ENCODE results near the gene CPNE5. TPM values are rescaled to one million over a fixed set of nuclear protein-coding genes. Genes with fewer than 3 reads are reported as not detected.
"Not testable (repeated sequence)": the region's sequence is repeated elsewhere in the genome, so short reads cannot be mapped to it uniquely, and the experiment has no call there.

The CPNE5 gene
- total RNA-seq, 1 donor from 2014 or later, result not detected

DNA sequence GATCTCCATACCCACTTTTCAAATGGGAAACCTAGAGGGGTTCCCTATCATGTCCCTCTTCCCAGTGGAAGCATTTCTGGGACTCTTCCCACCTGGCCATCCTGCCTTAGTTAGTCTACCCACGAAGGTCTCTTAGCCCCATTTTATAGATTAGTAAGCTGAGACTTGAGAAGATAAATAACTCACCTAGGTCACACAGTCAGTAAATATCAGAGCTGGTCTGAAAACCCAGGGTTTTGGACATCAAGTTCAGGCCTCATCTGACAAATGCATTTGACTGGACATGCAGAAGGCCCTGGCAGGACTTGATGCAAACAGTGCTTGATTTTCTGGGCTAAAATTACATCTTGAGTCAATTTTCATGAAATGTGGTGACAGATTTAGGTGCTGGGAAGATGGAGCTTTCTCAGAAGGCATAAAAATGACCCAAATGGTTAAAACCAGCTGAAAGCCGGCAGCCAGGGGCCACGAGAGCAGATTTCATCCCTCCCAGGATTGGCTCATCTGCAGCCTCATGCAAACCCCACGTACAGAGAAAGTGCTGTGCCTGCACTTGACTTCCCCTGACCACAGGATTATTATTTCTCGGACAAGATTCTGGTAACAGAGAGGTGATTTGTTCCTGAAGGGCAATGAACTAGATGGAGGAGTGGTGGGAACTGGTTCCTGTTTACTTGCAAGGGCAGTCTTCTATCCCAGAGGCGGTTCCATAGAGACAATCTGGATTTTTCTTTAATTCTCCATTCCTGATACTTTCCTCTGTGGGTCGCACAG is 23.1 kb downstream of the CPNE5 start:
- H3K27ac ChIP-seq, result no peak overlapping the region
- no peaks in the 10 kb centered on the region for H3K27me3 ChIP-seq
- H3K4me3 Mint-ChIP-seq, result no peak overlapping the region
- H4K20me1 ChIP-seq (ENCODE audit: low read depth), result no peaks in the 10 kb centered on the region
- no peaks in the 10 kb centered on the region for H3K36me3 Mint-ChIP-seq
- peaks cover 9% of the 10 kb centered on the region for H3K4me1 ChIP-seq
- H3K27ac Mint-ChIP-seq, result peak overlapping the region; percentile 35
- no peaks in the 10 kb centered on the region for H3K9me3 Mint-ChIP-seq
- no peak overlapping the region for H2AFZ ChIP-seq (replicated peaks)
- no peak for DNase-seq (ENCODE audit: low spot score)
- H3K9me3 ChIP-seq (ENCODE audit: low read depth), result no peaks in the 10 kb centered on the region
- TF ChIP-seq EZH2 (IDR thresholded peaks at IDR 0.05), result no peak
- TF ChIP-seq, protein P1, sequence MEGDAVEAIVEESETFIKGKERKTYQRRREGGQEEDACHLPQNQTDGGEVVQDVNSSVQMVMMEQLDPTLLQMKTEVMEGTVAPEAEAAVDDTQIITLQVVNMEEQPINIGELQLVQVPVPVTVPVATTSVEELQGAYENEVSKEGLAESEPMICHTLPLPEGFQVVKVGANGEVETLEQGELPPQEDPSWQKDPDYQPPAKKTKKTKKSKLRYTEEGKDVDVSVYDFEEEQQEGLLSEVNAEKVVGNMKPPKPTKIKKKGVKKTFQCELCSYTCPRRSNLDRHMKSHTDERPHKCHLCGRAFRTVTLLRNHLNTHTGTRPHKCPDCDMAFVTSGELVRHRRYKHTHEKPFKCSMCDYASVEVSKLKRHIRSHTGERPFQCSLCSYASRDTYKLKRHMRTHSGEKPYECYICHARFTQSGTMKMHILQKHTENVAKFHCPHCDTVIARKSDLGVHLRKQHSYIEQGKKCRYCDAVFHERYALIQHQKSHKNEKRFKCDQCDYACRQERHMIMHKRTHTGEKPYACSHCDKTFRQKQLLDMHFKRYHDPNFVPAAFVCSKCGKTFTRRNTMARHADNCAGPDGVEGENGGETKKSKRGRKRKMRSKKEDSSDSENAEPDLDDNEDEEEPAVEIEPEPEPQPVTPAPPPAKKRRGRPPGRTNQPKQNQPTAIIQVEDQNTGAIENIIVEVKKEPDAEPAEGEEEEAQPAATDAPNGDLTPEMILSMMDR (IDR thresholded peaks at IDR 0.05), result no peak
- peaks cover 39% of the 10 kb centered on the region for H3K4me1 Mint-ChIP-seq
- peaks cover 18% of the 10 kb centered on the region for H3K27me3 Mint-ChIP-seq (ENCODE audit: insufficient read depth, low read depth)
- no peak overlapping the region for H3K4me3 ChIP-seq
- H3K79me2 ChIP-seq (ENCODE audit: low read depth), result no peaks in the 10 kb centered on the region
- H3K9ac ChIP-seq, result no peak overlapping the region
- H3K4me2 ChIP-seq, result no peak overlapping the region
- no peaks in the 10 kb centered on the region for H3K36me3 ChIP-seq
- H3F3A ChIP-seq (ENCODE audit: low read depth), result no peaks in the 10 kb centered on the region

DNA sequence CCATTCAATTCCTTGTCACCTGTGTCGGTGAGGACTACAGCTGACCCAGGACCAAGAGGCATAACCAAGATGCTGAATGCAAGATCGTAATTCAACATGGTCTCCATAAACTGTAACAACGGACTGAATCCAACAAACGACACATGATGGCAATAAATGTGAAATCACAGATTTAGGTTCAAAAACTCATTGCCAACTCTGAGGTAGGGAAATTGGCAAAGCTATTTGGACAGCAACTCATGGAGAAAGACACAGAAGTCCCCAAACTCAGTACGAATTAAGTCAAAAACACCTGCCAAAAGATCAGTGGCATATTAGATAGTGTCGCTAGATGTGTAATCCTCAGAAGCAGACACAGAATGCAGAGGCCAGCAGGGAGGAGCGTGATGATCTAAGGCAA is 25.0 kb downstream of the CPNE5 start:
- no peaks in the 10 kb centered on the region for H4K20me1 ChIP-seq (ENCODE audit: low read depth)
- H3K36me3 ChIP-seq, result no peaks in the 10 kb centered on the region
- no peaks in the 10 kb centered on the region for H3K36me3 Mint-ChIP-seq
- H3K9me3 Mint-ChIP-seq, result no peaks in the 10 kb centered on the region
- DNase-seq (ENCODE audit: low spot score), result no peak
- peak overlapping the region; percentile 17 for H3K27ac Mint-ChIP-seq
- no peaks in the 10 kb centered on the region for H3F3A ChIP-seq (ENCODE audit: low read depth)
- H3K27ac ChIP-seq, result no peak overlapping the region
- H3K79me2 ChIP-seq (ENCODE audit: low read depth), result no peaks in the 10 kb centered on the region
- peaks cover 2% of the 10 kb centered on the region for H3K27me3 ChIP-seq
- no peak overlapping the region for H2AFZ ChIP-seq (replicated peaks)
- peaks cover 17% of the 10 kb centered on the region for H3K4me1 ChIP-seq
- H3K4me1 Mint-ChIP-seq, result peaks cover 34% of the 10 kb centered on the region
- no peak overlapping the region for H3K4me3 Mint-ChIP-seq
- peaks cover 11% of the 10 kb centered on the region for H3K27me3 Mint-ChIP-seq (ENCODE audit: insufficient read depth, low read depth)
- no peak overlapping the region for H3K9ac ChIP-seq
- no peak overlapping the region for H3K4me2 ChIP-seq
- H3K4me3 ChIP-seq, result no peak overlapping the region
- no peak for TF ChIP-seq EZH2phosphoT487 (IDR thresholded peaks at IDR 0.05)
- TF ChIP-seq, protein P1 (IDR thresholded peaks at IDR 0.05), result no peak
- H3K9me3 ChIP-seq (ENCODE audit: low read depth), result no peaks in the 10 kb centered on the region

DNA sequence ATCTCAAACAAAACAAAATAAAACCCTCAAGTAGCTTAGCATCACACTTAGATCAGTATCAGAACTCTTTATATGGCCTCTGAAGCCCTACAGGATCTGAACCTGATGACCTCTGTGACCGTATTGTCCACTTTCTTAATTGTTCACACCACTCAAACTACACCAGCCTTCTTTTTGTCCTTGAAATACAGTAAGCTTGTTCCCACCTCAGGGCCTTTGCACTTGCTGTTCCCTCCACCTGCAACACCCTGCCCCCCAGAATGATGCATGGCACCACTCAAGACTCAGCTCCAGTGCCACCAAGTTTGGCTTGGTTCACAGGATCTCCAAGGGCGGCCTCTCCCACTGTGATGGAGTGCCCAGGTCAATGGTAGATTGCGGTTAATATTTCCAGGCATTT is 25.7 kb downstream of the CPNE5 start:
- Histone ChIP-seq H3K27ac (no peak overlapping the region), H3K36me3 (no peaks in the 10 kb centered on the region), H3K9me3 (ENCODE audit: low read depth) (no peaks in the 10 kb centered on the region), H3K9ac (no peak overlapping the region), H3K4me2 (no peak overlapping the region), H2AFZ (replicated peaks) (no peak overlapping the region), H3K4me3 (no peak overlapping the region), H4K20me1 (ENCODE audit: low read depth) (no peaks in the 10 kb centered on the region), H3F3A (ENCODE audit: low read depth) (no peaks in the 10 kb centered on the region), H3K27me3 (peaks cover 9% of the 10 kb centered on the region), H3K4me1 (peaks cover 17% of the 10 kb centered on the region), H3K79me2 (ENCODE audit: low read depth) (no peaks in the 10 kb centered on the region)
- Mint-ChIP-seq H3K27ac (no peak overlapping the region), H3K36me3 (no peaks in the 10 kb centered on the region), H3K27me3 (ENCODE audit: insufficient read depth, low read depth) (peaks cover 10% of the 10 kb centered on the region), H3K9me3 (no peaks in the 10 kb centered on the region), H3K4me3 (no peak overlapping the region), H3K4me1 (peaks cover 38% of the 10 kb centered on the region)
- DNase-seq (ENCODE audit: low spot score), result no peak
- TF ChIP-seq, protein P1 (IDR thresholded peaks at IDR 0.05), result no peak
- TF ChIP-seq EZH2phosphoT487 (IDR thresholded peaks at IDR 0.05) (no peak), EZH2 (IDR thresholded peaks at IDR 0.05) (no peak)

DNA sequence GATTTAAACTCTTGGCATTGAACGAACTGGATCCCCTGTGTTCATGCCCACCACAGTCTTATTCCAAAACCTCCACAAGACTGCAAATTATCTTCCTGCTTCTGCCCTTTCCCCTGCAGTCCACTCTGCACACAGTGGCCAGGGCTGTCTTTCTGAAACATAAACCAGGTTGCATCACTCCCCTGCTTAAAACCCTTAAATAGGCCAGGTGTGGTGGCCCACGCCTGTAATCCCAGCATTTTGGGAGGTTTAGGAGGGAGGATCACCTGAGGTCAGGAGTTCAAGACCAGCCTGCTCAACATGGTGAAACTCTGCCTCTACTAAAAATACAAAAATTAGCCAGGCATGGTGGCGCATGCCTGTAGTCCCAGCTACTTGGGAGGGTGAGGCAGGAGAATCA is 26.2 kb downstream of the CPNE5 start:
- H3K27ac ChIP-seq; H3K27ac Mint-ChIP-seq; H3K9ac ChIP-seq; H3K9me3 Mint-ChIP-seq; H3K4me3 Mint-ChIP-seq; H3K36me3 Mint-ChIP-seq; H3F3A ChIP-seq (ENCODE audit: low read depth); DNase-seq (ENCODE audit: low spot score); H3K27me3 Mint-ChIP-seq (ENCODE audit: insufficient read depth, low read depth); H3K36me3 ChIP-seq; H3K9me3 ChIP-seq (ENCODE audit: low read depth); H3K4me3 ChIP-seq; H4K20me1 ChIP-seq (ENCODE audit: low read depth); H2AFZ ChIP-seq (replicated peaks); H3K79me2 ChIP-seq (ENCODE audit: low read depth); H3K4me2 ChIP-seq: not testable (repeated sequence)
- Histone ChIP-seq H3K27me3 (peaks cover 13% of the 10 kb centered on the region), H3K4me1 (peaks cover 15% of the 10 kb centered on the region)
- peaks cover 38% of the 10 kb centered on the region for H3K4me1 Mint-ChIP-seq
